GM23338 (cell line): ENCODE measurements around the gene NEO1. TPM values are rescaled to one million over a fixed set of nuclear protein-coding genes. Genes with fewer than 3 reads are reported as not detected.

Experiments used
- ATAC-seq: fragments of 200-7000 bp; cut with Tn5 transposase; 3 replicates; pipeline ENCODE4 v1.9.1; 2020
- DNase-seq: peaks from one replicate; pipeline ENCODE4 v3.0.0-alpha.2; 2015; ENCODE audit warnings: low spot score
- H2AFZ ChIP-seq: fragments of 200-600 bp; sonication (generic); 2 replicates; pipeline ENCODE4 v1.8.0; 2016; ENCODE audit warnings: antibody characterized with exemption, mild to moderate bottlenecking, moderate library complexity
- H3F3A ChIP-seq: fragments of 200-600 bp; sonication (generic); replicated peaks from 2 replicates; pipeline ENCODE4 v1.8.0; 2017; ENCODE audit warnings: antibody characterized with exemption, mixed run types, low read depth
- H3K27ac ChIP-seq: fragments of 200-600 bp; sonication (generic); 2 replicates; pipeline ENCODE4 v1.6.1; 2016; ENCODE audit warnings: low read depth
- H3K27me3 ChIP-seq: fragments of 200-600 bp; sonication (generic); 2 replicates; pipeline ENCODE4 v1.8.0; 2016; ENCODE audit warnings: mild to moderate bottlenecking, mixed run types, moderate library complexity; ENCODE audit not compliant: insufficient read depth
- H3K36me3 ChIP-seq: fragments of 200-600 bp; sonication (generic); 2 replicates; pipeline ENCODE4 v1.8.0; 2016; ENCODE audit warnings: mild to moderate bottlenecking; ENCODE audit not compliant: insufficient read depth
- H3K4me1 ChIP-seq: fragments of 200-600 bp; sonication (generic); 2 replicates; pipeline ENCODE4 v1.8.0; 2016; ENCODE audit warnings: mild to moderate bottlenecking, moderate library complexity; ENCODE audit not compliant: insufficient read depth
- H3K4me2 ChIP-seq: fragments of 200-600 bp; sonication (generic); 2 replicates; pipeline ENCODE4 v1.7.1; 2017; ENCODE audit warnings: mixed run types
- H3K4me3 ChIP-seq: fragments of 200-600 bp; sonication (generic); 2 replicates; pipeline ENCODE4 v1.6.1; 2016; ENCODE audit warnings: mixed run types
- H3K79me2 ChIP-seq: fragments of 200-600 bp; sonication (generic); replicated peaks from 2 replicates; pipeline ENCODE4 v1.8.0; 2017; ENCODE audit warnings: mild to moderate bottlenecking; ENCODE audit not compliant: insufficient read depth
- H3K9me2 ChIP-seq: fragments of 200-600 bp; sonication (generic); 2 replicates; pipeline ENCODE4 v1.8.0; 2017; ENCODE audit not compliant: insufficient read depth
- H4K20me1 ChIP-seq: fragments of 200-600 bp; sonication (generic); replicated peaks from 2 replicates; pipeline ENCODE4 v1.8.0; 2017; ENCODE audit warnings: mild to moderate bottlenecking; ENCODE audit not compliant: insufficient read depth
- H3K27ac Mint-ChIP-seq: 2 replicates; pipeline ENCODE4 v1.8.0; 2020; ENCODE audit warnings: inconsistent platforms, mild to moderate bottlenecking, moderate library complexity, mixed read lengths
- H3K27me3 Mint-ChIP-seq: 3 replicates; pipeline ENCODE4 v1.8.0; 2022; ENCODE audit warnings: low read depth, mild to moderate bottlenecking, moderate library complexity, mixed read lengths, inconsistent platforms; ENCODE audit not compliant: insufficient read depth, poor library complexity
- H3K36me3 Mint-ChIP-seq: 3 replicates; pipeline ENCODE4 v1.8.0; 2021; ENCODE audit warnings: low read depth, mild to moderate bottlenecking, inconsistent platforms, moderate library complexity, mixed read lengths
- H3K4me1 Mint-ChIP-seq: 3 replicates; pipeline ENCODE4 v1.8.0; 2020; ENCODE audit warnings: mild to moderate bottlenecking, inconsistent platforms, mixed read lengths
- H3K4me3 Mint-ChIP-seq: 3 replicates; pipeline ENCODE4 v1.8.0; 2021; ENCODE audit warnings: moderate library complexity, mild to moderate bottlenecking, inconsistent platforms, mixed read lengths
- H3K9me3 Mint-ChIP-seq: 3 replicates; pipeline ENCODE4 v1.8.0; 2020; ENCODE audit warnings: moderate library complexity, mild to moderate bottlenecking, inconsistent platforms, mixed read lengths
- CREB1 ChIP-seq: fragments of 250-450 bp; sonication (Bioruptor Pico); IDR thresholded peaks from 2 replicates; pipeline ENCODE4 v1.5.0; 2020; ENCODE audit warnings: low read depth, mild to moderate bottlenecking, moderate library complexity
- EZH2 ChIP-seq: fragments of 200-600 bp; sonication (generic); IDR thresholded peaks from one replicate; pipeline ENCODE4 v1.8.0; 2017; ENCODE audit warnings: antibody characterized with exemption, mild to moderate bottlenecking, low read depth; ENCODE audit not compliant: unreplicated experiment
- EZH2phosphoT487 ChIP-seq: fragments of 200-600 bp; sonication (generic); IDR thresholded peaks from one replicate; pipeline ENCODE4 v1.8.1; 2018; ENCODE audit warnings: antibody characterized with exemption; ENCODE audit not compliant: unreplicated experiment
- NANOG ChIP-seq: IDR thresholded peaks from 2 replicates; pipeline ENCODE4 v1.6.1; 2016; ENCODE audit warnings: antibody characterized with exemption, borderline replicate concordance
- STAT1 ChIP-seq: IDR thresholded peaks from one replicate; pipeline ENCODE4 v1.6.1; 2016; ENCODE audit warnings: antibody characterized with exemption; ENCODE audit not compliant: unreplicated experiment
- ZNF114 ChIP-seq: fragments of 250-450 bp; sonication (Bioruptor Pico); IDR thresholded peaks from 2 replicates; pipeline ENCODE4 v1.5.0; 2020; ENCODE audit warnings: mild to moderate bottlenecking, moderate library complexity
- polyA plus RNA-seq: library from polyadenylated mRNA; unstranded; fragments of >200 nt; fragmentation: Nextera tagmentation; extraction: Ambion mirVana; gene quantifications from 2 replicates; pipeline ENCODE4 v1.2.1, GENCODE V29; 2016
- total RNA-seq: library from RNA; depleted of rRNA; stranded (reverse); fragments of >200 nt; shearing (Covaris generic); gene quantifications from 2 replicates; pipeline ENCODE4 v1.2.3, GENCODE V29; 2014
- TF ChIP-seq, protein P1 (sequence below): IDR thresholded peaks from one replicate; pipeline ENCODE4 v1.6.1; 2018; ENCODE audit warnings: antibody characterized with exemption; ENCODE audit not compliant: unreplicated experiment
- TF ChIP-seq, protein P2 (sequence below): fragments of 250-450 bp; sonication (Bioruptor Pico); IDR thresholded peaks from 2 replicates; pipeline ENCODE4 v1.5.0; 2020; ENCODE audit warnings: mild to moderate bottlenecking, moderate library complexity
- TF ChIP-seq, protein P3 (sequence below): IDR thresholded peaks from 2 replicates; pipeline ENCODE4 v1.6.1; 2016; ENCODE audit warnings: antibody characterized with exemption

NEO1 gene
- total and polyA plus RNA-seq, 2 experiments from 2014 or later: 8.4 to 45.8 TPM

DNA sequence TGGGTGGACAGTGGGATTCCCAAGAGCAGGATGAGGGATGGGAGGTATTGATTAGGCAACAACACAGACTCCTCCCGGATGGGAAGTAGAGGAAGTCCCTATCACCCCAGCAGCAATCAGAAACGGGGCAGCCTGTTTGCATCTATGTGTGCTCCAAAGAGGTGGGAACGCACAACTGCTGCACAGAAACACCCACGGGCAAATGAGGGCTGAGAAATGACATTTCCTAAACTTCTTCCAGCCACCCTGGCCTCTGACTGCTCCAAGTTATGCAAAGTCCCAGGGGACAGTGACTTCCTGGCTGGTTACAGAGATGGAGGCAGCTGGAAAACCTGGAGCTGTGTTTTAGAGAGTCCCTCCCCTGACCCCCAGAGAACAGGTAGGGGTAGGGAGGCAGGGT is 273.9 kb downstream of the NEO1 start (continued):
- TF ChIP-seq, protein P1, sequence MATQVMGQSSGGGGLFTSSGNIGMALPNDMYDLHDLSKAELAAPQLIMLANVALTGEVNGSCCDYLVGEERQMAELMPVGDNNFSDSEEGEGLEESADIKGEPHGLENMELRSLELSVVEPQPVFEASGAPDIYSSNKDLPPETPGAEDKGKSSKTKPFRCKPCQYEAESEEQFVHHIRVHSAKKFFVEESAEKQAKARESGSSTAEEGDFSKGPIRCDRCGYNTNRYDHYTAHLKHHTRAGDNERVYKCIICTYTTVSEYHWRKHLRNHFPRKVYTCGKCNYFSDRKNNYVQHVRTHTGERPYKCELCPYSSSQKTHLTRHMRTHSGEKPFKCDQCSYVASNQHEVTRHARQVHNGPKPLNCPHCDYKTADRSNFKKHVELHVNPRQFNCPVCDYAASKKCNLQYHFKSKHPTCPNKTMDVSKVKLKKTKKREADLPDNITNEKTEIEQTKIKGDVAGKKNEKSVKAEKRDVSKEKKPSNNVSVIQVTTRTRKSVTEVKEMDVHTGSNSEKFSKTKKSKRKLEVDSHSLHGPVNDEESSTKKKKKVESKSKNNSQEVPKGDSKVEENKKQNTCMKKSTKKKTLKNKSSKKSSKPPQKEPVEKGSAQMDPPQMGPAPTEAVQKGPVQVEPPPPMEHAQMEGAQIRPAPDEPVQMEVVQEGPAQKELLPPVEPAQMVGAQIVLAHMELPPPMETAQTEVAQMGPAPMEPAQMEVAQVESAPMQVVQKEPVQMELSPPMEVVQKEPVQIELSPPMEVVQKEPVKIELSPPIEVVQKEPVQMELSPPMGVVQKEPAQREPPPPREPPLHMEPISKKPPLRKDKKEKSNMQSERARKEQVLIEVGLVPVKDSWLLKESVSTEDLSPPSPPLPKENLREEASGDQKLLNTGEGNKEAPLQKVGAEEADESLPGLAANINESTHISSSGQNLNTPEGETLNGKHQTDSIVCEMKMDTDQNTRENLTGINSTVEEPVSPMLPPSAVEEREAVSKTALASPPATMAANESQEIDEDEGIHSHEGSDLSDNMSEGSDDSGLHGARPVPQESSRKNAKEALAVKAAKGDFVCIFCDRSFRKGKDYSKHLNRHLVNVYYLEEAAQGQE: no peak
- no peak for TF ChIP-seq ZNF114
- TF ChIP-seq STAT1: no peak

DNA sequence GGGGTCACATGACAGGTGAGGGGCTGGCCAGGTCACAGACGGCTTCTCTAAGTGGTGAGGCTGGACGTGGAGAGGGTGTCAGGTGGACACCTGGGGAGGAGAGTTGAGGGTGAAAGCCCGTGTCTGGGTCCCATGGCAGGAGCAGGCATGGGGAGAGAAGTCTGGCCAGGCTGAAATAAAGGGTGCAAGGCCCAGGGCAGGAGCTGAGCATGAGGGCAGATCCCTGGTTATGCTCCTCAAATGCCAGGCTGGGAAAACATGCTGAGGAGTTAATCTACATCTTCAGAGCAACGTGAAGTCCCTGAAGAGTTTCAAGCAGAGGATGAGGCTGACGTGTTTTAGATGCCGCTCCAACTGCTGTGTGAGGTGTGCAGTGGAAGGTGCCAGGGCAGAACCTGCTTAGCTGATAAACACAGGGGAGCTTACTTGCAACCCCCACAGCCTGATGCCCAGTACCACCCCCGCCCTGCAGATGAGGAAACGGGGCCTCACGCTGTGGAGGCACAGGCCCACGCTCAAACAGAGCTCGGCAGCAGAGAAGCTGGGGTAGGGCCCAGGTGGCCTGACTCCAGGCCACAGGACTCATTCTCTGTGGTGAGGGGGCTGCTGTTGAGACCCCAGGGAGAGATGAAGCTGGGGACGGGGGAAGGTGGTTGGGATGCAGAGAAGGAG is 276.0 kb downstream of the NEO1 start:
- TF ChIP-seq EZH2phosphoT487 (no peak), ZNF114 (no peak), EZH2 (no peak), STAT1 (no peak), NANOG (no peak), CREB1 (CRISPR knock-in tag) (no peak)
- TF ChIP-seq, protein P2, sequence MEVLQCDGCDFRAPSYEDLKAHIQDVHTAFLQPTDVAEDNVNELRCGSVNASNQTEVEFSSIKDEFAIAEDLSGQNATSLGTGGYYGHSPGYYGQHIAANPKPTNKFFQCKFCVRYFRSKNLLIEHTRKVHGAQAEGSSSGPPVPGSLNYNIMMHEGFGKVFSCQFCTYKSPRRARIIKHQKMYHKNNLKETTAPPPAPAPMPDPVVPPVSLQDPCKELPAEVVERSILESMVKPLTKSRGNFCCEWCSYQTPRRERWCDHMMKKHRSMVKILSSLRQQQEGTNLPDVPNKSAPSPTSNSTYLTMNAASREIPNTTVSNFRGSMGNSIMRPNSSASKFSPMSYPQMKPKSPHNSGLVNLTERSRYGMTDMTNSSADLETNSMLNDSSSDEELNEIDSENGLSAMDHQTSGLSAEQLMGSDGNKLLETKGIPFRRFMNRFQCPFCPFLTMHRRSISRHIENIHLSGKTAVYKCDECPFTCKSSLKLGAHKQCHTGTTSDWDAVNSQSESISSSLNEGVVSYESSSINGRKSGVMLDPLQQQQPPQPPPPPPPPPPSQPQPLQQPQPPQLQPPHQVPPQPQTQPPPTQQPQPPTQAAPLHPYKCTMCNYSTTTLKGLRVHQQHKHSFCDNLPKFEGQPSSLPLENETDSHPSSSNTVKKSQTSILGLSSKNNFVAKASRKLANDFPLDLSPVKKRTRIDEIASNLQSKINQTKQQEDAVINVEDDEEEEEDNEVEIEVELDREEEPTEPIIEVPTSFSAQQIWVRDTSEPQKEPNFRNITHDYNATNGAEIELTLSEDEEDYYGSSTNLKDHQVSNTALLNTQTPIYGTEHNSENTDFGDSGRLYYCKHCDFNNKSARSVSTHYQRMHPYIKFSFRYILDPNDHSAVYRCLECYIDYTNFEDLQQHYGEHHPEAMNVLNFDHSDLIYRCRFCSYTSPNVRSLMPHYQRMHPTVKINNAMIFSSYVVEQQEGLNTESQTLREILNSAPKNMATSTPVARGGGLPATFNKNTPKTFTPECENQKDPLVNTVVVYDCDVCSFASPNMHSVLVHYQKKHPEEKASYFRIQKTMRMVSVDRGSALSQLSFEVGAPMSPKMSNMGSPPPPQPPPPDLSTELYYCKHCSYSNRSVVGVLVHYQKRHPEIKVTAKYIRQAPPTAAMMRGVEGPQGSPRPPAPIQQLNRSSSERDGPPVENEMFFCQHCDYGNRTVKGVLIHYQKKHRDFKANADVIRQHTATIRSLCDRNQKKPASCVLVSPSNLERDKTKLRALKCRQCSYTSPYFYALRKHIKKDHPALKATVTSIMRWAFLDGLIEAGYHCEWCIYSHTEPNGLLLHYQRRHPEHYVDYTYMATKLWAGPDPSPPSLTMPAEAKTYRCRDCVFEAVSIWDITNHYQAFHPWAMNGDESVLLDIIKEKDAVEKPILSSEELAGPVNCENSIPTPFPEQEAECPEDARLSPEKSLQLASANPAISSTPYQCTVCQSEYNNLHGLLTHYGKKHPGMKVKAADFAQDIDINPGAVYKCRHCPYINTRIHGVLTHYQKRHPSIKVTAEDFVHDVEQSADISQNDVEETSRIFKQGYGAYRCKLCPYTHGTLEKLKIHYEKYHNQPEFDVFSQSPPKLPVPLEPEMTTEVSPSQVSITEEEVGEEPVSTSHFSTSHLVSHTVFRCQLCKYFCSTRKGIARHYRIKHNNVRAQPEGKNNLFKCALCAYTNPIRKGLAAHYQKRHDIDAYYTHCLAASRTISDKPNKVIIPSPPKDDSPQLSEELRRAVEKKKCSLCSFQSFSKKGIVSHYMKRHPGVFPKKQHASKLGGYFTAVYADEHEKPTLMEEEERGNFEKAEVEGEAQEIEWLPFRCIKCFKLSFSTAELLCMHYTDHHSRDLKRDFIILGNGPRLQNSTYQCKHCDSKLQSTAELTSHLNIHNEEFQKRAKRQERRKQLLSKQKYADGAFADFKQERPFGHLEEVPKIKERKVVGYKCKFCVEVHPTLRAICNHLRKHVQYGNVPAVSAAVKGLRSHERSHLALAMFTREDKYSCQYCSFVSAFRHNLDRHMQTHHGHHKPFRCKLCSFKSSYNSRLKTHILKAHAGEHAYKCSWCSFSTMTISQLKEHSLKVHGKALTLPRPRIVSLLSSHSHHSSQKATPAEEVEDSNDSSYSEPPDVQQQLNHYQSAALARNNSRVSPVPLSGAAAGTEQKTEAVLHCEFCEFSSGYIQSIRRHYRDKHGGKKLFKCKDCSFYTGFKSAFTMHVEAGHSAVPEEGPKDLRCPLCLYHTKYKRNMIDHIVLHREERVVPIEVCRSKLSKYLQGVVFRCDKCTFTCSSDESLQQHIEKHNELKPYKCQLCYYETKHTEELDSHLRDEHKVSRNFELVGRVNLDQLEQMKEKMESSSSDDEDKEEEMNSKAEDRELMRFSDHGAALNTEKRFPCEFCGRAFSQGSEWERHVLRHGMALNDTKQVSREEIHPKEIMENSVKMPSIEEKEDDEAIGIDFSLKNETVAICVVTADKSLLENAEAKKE (CRISPR knock-in tag): no peak
- TF ChIP-seq, protein P3, sequence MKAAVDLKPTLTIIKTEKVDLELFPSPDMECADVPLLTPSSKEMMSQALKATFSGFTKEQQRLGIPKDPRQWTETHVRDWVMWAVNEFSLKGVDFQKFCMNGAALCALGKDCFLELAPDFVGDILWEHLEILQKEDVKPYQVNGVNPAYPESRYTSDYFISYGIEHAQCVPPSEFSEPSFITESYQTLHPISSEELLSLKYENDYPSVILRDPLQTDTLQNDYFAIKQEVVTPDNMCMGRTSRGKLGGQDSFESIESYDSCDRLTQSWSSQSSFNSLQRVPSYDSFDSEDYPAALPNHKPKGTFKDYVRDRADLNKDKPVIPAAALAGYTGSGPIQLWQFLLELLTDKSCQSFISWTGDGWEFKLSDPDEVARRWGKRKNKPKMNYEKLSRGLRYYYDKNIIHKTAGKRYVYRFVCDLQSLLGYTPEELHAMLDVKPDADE: no peak
- TF ChIP-seq, protein P1: no peak
- no peak overlapping the region for H3K4me2 ChIP-seq
- ATAC-seq (no peak), DNase-seq (no peak)
- H3K4me3 Mint-ChIP-seq: no peak overlapping the region
- peaks cover 9% of the 10 kb centered on the region for H3K27me3 Mint-ChIP-seq
- H3K79me2 ChIP-seq: no peaks in the 10 kb centered on the region
- no peaks in the 10 kb centered on the region for H3F3A ChIP-seq
- no peak overlapping the region for H3K27ac Mint-ChIP-seq
- no peak overlapping the region for H2AFZ ChIP-seq
- no peaks in the 10 kb centered on the region for H3K36me3 ChIP-seq
- no peaks in the 10 kb centered on the region for H3K9me2 ChIP-seq
- H3K4me1 ChIP-seq: peaks cover 3% of the 10 kb centered on the region
- H3K36me3 Mint-ChIP-seq: peaks cover 31% of the 10 kb centered on the region
- H3K4me3 ChIP-seq: no peak overlapping the region
- no peaks in the 10 kb centered on the region for H4K20me1 ChIP-seq
- H3K9me3 Mint-ChIP-seq: no peaks in the 10 kb centered on the region; the same call in 2 of the 3 replicates
- H3K27me3 ChIP-seq: no peaks in the 10 kb centered on the region
- H3K4me1 Mint-ChIP-seq: peaks cover 9% of the 10 kb centered on the region
- no peak overlapping the region for H3K27ac ChIP-seq
